DLD1 (cell line): ENCODE results near the gene PTPN2.

ENCODE experiments used
- in situ Hi-C: cut with HindIII; loops from 2 replicates; pipeline ENCODE4 v1.10.0; 2017; ENCODE audit warnings: low sequenced_read_pairs

The PTPN2 gene

GRCh38 chr18:12828116-12829051 is 55.7 kb downstream of the PTPN2 start:
- in situ Hi-C loops, result no loop called here

- in situ Hi-C loops, result no loop called here
These were observed 56.4 kb downstream of the PTPN2 start for GRCh38 chr18:12827588-12827987.

- in situ Hi-C loops, result no loop called here
These were observed 58.8 kb downstream of the PTPN2 start for GRCh38 chr18:12825230-12825629.

- in situ Hi-C loops, result no loop called here
These were observed 60.1 kb downstream of the PTPN2 start for GRCh38 chr18:12823892-12824291.

GRCh38 chr18:12821408-12821807 is 62.6 kb downstream of the PTPN2 start:
- in situ Hi-C loops, result no loop called here

GRCh38 chr18:12820506-12820905 is 63.5 kb downstream of the PTPN2 start:
- in situ Hi-C loops, result no loop called here

- in situ Hi-C loops, result no loop called here
These were observed 64.2 kb downstream of the PTPN2 start for GRCh38 chr18:12819841-12820240.

GRCh38 chr18:12819322-12819721 is 64.7 kb downstream of the PTPN2 start:
- in situ Hi-C loops, result no loop called here

GRCh38 chr18:12818243-12818642 is 65.8 kb downstream of the PTPN2 start:
- in situ Hi-C loops, result no loop called here

GRCh38 chr18:12816451-12816850 is 67.6 kb downstream of the PTPN2 start:
- in situ Hi-C loops, result no loop called here

- in situ Hi-C loops, result no loop called here
These were observed 72.7 kb downstream of the PTPN2 start for GRCh38 chr18:12811191-12811950.

- in situ Hi-C loops, result no loop called here
These were observed 80.7 kb downstream of the PTPN2 start for GRCh38 chr18:12803069-12803936.

GRCh38 chr18:12802538-12802937 is 81.5 kb downstream of the PTPN2 start:
- in situ Hi-C loops, result no loop called here

- in situ Hi-C loops, result no loop called here
These were observed 87.6 kb downstream of the PTPN2 start for GRCh38 chr18:12796448-12796847.

- in situ Hi-C loops, result no loop called here
These were observed 92.4 kb downstream of the PTPN2 start for GRCh38 chr18:12791610-12792009.

- in situ Hi-C loops, result no loop called here
These were observed 97.4 kb downstream of the PTPN2 start for GRCh38 chr18:12786669-12787068.

- in situ Hi-C loops, result no loop called here
These were observed 100.5 kb downstream of the PTPN2 start for GRCh38 chr18:12783524-12783923.

- in situ Hi-C loops, result no loop called here
These were observed 101.5 kb downstream of the PTPN2 start for GRCh38 chr18:12782521-12782920.

GRCh38 chr18:12779456-12779855 is 104.6 kb downstream of the PTPN2 start:
- in situ Hi-C loops, result no loop called here

- in situ Hi-C loops, result no loop called here
These were observed 105.0 kb downstream of the PTPN2 start for GRCh38 chr18:12779043-12779442.

- in situ Hi-C loops, result no loop called here
These were observed 106.5 kb downstream of the PTPN2 start for GRCh38 chr18:12777500-12777944.
